PC-9 (cell line): Measurements from ENCODE around the gene LARGE1. TPM values are rescaled to one million over a fixed set of nuclear protein-coding genes. Genes with fewer than 3 reads are reported as not detected.

Experiments
- BruUV-seq: library from RNA; stranded (reverse); fragments of 400-500 nt; replicated peaks from 2 replicates; lab custom pipeline; 2021; lab: Mats Ljungman, UMichigan
- CTCF ChIA-PET: fragments of 300-600 bp; sonication (Branson Sonifier 250); formaldehyde crosslinking; loops from one replicate; lab custom pipeline; 2022; ENCODE audit warnings: antibody characterized with exemption; lab: Charles Lee
- POLR2A ChIA-PET: fragments of 300-600 bp; sonication (Branson Sonifier 250); formaldehyde crosslinking; loops from one replicate; lab custom pipeline; 2022; ENCODE audit warnings: antibody characterized with exemption; ENCODE audit not compliant: unreplicated experiment; lab: Charles Lee
- DNase-seq, 2 experiments: peaks; one replicate each; pipeline versions ENCODE4 v3.0.0 to v3.0.0-alpha.2; 2015 to 2022; ENCODE audit warnings: mixed read lengths in 1 of 2
- H2AFZ ChIP-seq: fragments of 200-600 bp; sonication (generic); 2 replicates; pipeline ENCODE4 v1.8.1; 2017; ENCODE audit warnings: antibody characterized with exemption
- H3F3A ChIP-seq: fragments of 200-600 bp; sonication (generic); 2 replicates; pipeline ENCODE4 v1.8.1; 2017; ENCODE audit warnings: antibody characterized with exemption, mild to moderate bottlenecking, low read depth; ENCODE audit not compliant: insufficient read depth
- H3K27ac ChIP-seq: fragments of 200-600 bp; sonication (generic); 2 replicates; pipeline ENCODE4 v1.6.1; 2016; ENCODE audit warnings: mixed run types
- H3K27me3 ChIP-seq: fragments of 200-600 bp; sonication (generic); 2 replicates; pipeline ENCODE4 v1.6.1; 2016; ENCODE audit warnings: low read depth, mixed run types; ENCODE audit not compliant: insufficient read depth
- H3K36me3 ChIP-seq: fragments of 200-600 bp; sonication (generic); 2 replicates; pipeline ENCODE4 v1.6.1; 2016; ENCODE audit warnings: low read depth, mixed run types
- H3K4me1 ChIP-seq: fragments of 200-600 bp; sonication (generic); replicated peaks from 2 replicates; pipeline ENCODE4 v1.6.1; 2016; ENCODE audit warnings: mixed run types; ENCODE audit not compliant: insufficient read depth
- H3K4me2 ChIP-seq: fragments of 200-600 bp; sonication (generic); 2 replicates; pipeline ENCODE4 v1.6.1; 2017; ENCODE audit warnings: mixed run types
- H3K4me3 ChIP-seq: fragments of 200-600 bp; sonication (generic); 2 replicates; pipeline ENCODE4 v1.6.1; 2016; ENCODE audit warnings: mixed run types
- H3K79me2 ChIP-seq: fragments of 200-600 bp; sonication (generic); 2 replicates; pipeline ENCODE4 v1.6.1; 2017; ENCODE audit warnings: low read depth, mixed run types
- H3K9me2 ChIP-seq: fragments of 200-600 bp; sonication (generic); 2 replicates; pipeline ENCODE4 v1.8.1; 2017; ENCODE audit warnings: mild to moderate bottlenecking; ENCODE audit not compliant: insufficient read depth
- H3K9me3 ChIP-seq: fragments of 200-600 bp; sonication (generic); 2 replicates; pipeline ENCODE4 v1.8.1; 2016; ENCODE audit warnings: low read depth; ENCODE audit not compliant: insufficient read depth
- H4K20me1 ChIP-seq: fragments of 200-600 bp; sonication (generic); 2 replicates; pipeline ENCODE4 v1.8.1; 2017; ENCODE audit not compliant: insufficient read depth
- EZH2 ChIP-seq: fragments of 200-600 bp; sonication (generic); IDR thresholded peaks from 2 replicates; pipeline ENCODE4 v1.8.0; 2017; ENCODE audit warnings: antibody characterized with exemption, low read depth
- intact Hi-C: fragments of 100-400 bp; cut with micrococcal nuclease; formaldehyde crosslinking; loops from one replicate; pipeline ENCODE4 v1.10.0; 2022; ENCODE audit not compliant: unreplicated experiment
- total RNA-seq: library from RNA; stranded (reverse); gene quantifications from 2 replicates; pipeline ENCODE4 v1.2.3, GENCODE V29; 2021
- TF ChIP-seq, protein P1 (sequence below): fragments of 200-600 bp; sonication (generic); conservative IDR thresholded peaks from 2 replicates; pipeline ENCODE4 v1.6.1; 2017; ENCODE audit warnings: mixed run types, antibody characterized with exemption, mild to moderate bottlenecking, moderate library complexity

The LARGE1 gene
- total RNA-seq, 1 experiment from 2014 or later = 12.5 TPM

GRCh38 chr22:33931406-33931805 lies 11.1 kb upstream of the LARGE1 start:
- no peak overlapping the region for H3K4me2 ChIP-seq
- TF ChIP-seq, protein P1, sequence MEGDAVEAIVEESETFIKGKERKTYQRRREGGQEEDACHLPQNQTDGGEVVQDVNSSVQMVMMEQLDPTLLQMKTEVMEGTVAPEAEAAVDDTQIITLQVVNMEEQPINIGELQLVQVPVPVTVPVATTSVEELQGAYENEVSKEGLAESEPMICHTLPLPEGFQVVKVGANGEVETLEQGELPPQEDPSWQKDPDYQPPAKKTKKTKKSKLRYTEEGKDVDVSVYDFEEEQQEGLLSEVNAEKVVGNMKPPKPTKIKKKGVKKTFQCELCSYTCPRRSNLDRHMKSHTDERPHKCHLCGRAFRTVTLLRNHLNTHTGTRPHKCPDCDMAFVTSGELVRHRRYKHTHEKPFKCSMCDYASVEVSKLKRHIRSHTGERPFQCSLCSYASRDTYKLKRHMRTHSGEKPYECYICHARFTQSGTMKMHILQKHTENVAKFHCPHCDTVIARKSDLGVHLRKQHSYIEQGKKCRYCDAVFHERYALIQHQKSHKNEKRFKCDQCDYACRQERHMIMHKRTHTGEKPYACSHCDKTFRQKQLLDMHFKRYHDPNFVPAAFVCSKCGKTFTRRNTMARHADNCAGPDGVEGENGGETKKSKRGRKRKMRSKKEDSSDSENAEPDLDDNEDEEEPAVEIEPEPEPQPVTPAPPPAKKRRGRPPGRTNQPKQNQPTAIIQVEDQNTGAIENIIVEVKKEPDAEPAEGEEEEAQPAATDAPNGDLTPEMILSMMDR = no peak
- TF ChIP-seq EZH2 = no peak
- H3K27ac ChIP-seq = no peak overlapping the region
- H4K20me1 ChIP-seq = no peaks in the 10 kb centered on the region
- intact Hi-C loops = no loop called here
- ChIA-PET CTCF (no interaction called here), POLR2A (no interaction called here)
- no peaks in the 10 kb centered on the region for H3K4me1 ChIP-seq
- H3K27me3 ChIP-seq = peaks cover 44% of the 10 kb centered on the region
- H3K36me3 ChIP-seq = no peaks in the 10 kb centered on the region
- no peak overlapping the region for H3K4me3 ChIP-seq
- no peaks in the 10 kb centered on the region for H3K79me2 ChIP-seq
- no peaks in the 10 kb centered on the region for H3F3A ChIP-seq
- no peaks in the 10 kb centered on the region for H3K9me3 ChIP-seq
- no peak overlapping the region for H2AFZ ChIP-seq
- no TSS peak for BruUV-seq
- H3K9me2 ChIP-seq = no peaks in the 10 kb centered on the region
- DNase-seq = no peak

GRCh38 chr22:33927752-33928151 lies 7.5 kb upstream of the LARGE1 start:
- Histone ChIP-seq H3F3A (no peaks in the 10 kb centered on the region), H2AFZ (no peak overlapping the region), H4K20me1 (no peaks in the 10 kb centered on the region), H3K4me1 (0 out of 2 replicates have a peak, but pooled peaks cover under 1% of the 10 kb centered on the region), H3K79me2 (no peaks in the 10 kb centered on the region), H3K9me3 (no peaks in the 10 kb centered on the region), H3K27me3 (peaks cover 78% of the 10 kb centered on the region), H3K36me3 (no peaks in the 10 kb centered on the region), H3K27ac (no peak overlapping the region), H3K4me3 (no peak overlapping the region), H3K4me2 (no peak overlapping the region), H3K9me2 (no peaks in the 10 kb centered on the region)
- no peak for DNase-seq
- ChIA-PET POLR2A (no interaction called here), CTCF (no interaction called here)
- intact Hi-C loops = no loop called here
- TF ChIP-seq, protein P1 = no peak
- TF ChIP-seq EZH2 = no peak
- BruUV-seq = no TSS peak

- intact Hi-C loops = no loop called here
Observed at GRCh38 chr22:33925194-33925593, 4.9 kb upstream of the LARGE1 start.

More at GRCh38 chr22:33925194-33925593, 4.9 kb upstream of the LARGE1 start:
- H3K4me1 ChIP-seq = 0 out of 2 replicates have a peak, but pooled peaks cover 5% of the 10 kb centered on the region
- BruUV-seq = no TSS peak
- TF ChIP-seq, protein P1 = no peak
- TF ChIP-seq EZH2 = no peak
- no peak for DNase-seq
- ChIA-PET POLR2A (no interaction called here), CTCF (no interaction called here)
- H4K20me1 ChIP-seq = no peaks in the 10 kb centered on the region
- no peak overlapping the region for H3K4me3 ChIP-seq
- H3K9me3 ChIP-seq = no peaks in the 10 kb centered on the region
- H3K9me2 ChIP-seq = no peaks in the 10 kb centered on the region
- H3K4me2 ChIP-seq = no peak overlapping the region
- no peaks in the 10 kb centered on the region for H3K79me2 ChIP-seq
- H2AFZ ChIP-seq = no peak overlapping the region
- no peaks in the 10 kb centered on the region for H3K36me3 ChIP-seq
- H3K27ac ChIP-seq = no peak overlapping the region
- H3K27me3 ChIP-seq = peaks cover 77% of the 10 kb centered on the region
- no peaks in the 10 kb centered on the region for H3F3A ChIP-seq
